Neural cell (in vitro differentiated cells): Measurements from ENCODE around the gene CACNA2D1. TPM values are rescaled to one million over a fixed set of nuclear protein-coding genes. Genes with fewer than 3 reads are reported as not detected.

ENCODE experiments used
- H2AFZ ChIP-seq: fragments of 200-600, 300-800 bp; sonication (generic), shearing (Covaris generic); 2 replicates; pipeline ENCODE4 v1.6.0; 2014; ENCODE audit warnings: low read depth, mild to moderate bottlenecking, antibody characterized with exemption, low read length, moderate library complexity
- H3F3A ChIP-seq: fragments of 200-600 bp; shearing (Covaris generic); 2 replicates; pipeline ENCODE4 v1.6.1; 2016; ENCODE audit warnings: mild to moderate bottlenecking, moderate library complexity, mixed read lengths, antibody characterized with exemption, low read length; ENCODE audit not compliant: insufficient read depth, poor library complexity, severe bottlenecking
- H3K27ac ChIP-seq: fragments of 200-600, 300-800 bp; sonication (generic), shearing (Covaris generic); 2 replicates; pipeline ENCODE4 v1.5.1; 2014; ENCODE audit warnings: mild to moderate bottlenecking, low read length, moderate library complexity
- H3K27me3 ChIP-seq: fragments of 300-800, 200-600 bp; sonication (generic), shearing (Covaris generic); 2 replicates; pipeline ENCODE4 v1.6.0; 2014; ENCODE audit warnings: mild to moderate bottlenecking, low read depth, low read length, moderate library complexity; ENCODE audit not compliant: insufficient read depth
- H3K36me3 ChIP-seq: fragments of 300-800, 200-600 bp; sonication (generic), shearing (Covaris generic); 2 replicates; pipeline ENCODE4 v1.5.1; 2014; ENCODE audit warnings: mild to moderate bottlenecking, antibody characterized with exemption, low read length, moderate library complexity; ENCODE audit not compliant: insufficient read depth
- H3K4me2 ChIP-seq: fragments of 300-800, 200-600 bp; sonication (generic), shearing (Covaris generic); 2 replicates; pipeline ENCODE4 v1.6.0; 2014; ENCODE audit warnings: mild to moderate bottlenecking, low read length
- H3K4me3 ChIP-seq: fragments of 300-800, 200-600 bp; sonication (generic), shearing (Covaris generic); 2 replicates; pipeline ENCODE4 v1.5.1; 2014; ENCODE audit warnings: mild to moderate bottlenecking, low read length, moderate library complexity
- H3K79me2 ChIP-seq: fragments of 200-600 bp; shearing (Covaris generic); replicated peaks from 2 replicates; pipeline ENCODE4 v1.6.0; 2014; ENCODE audit warnings: mild to moderate bottlenecking, low read length, moderate library complexity; ENCODE audit not compliant: insufficient read depth
- H3K9ac ChIP-seq: fragments of 300-800, 200-600 bp; sonication (generic), shearing (Covaris generic); 2 replicates; pipeline ENCODE4 v1.6.1; 2016; ENCODE audit warnings: mild to moderate bottlenecking, low read length, mixed read lengths
- H3K9me2 ChIP-seq: fragments of 200-600 bp; shearing (Covaris generic); 2 replicates; pipeline ENCODE4 v1.6.1; 2016; ENCODE audit warnings: mild to moderate bottlenecking, low read length, mixed read lengths; ENCODE audit not compliant: insufficient read depth
- H3K9me3 ChIP-seq: fragments of 200-600, 300-800 bp; sonication (generic), shearing (Covaris generic); 2 replicates; pipeline ENCODE4 v1.6.1; 2016; ENCODE audit warnings: mild to moderate bottlenecking, mixed run types, low read length, moderate library complexity, mixed read lengths
- H4K20me1 ChIP-seq: fragments of 200-600 bp; shearing (Covaris generic); 2 replicates; pipeline ENCODE4 v1.6.1; 2016; ENCODE audit warnings: mild to moderate bottlenecking, mixed run types; ENCODE audit not compliant: insufficient read depth
- EP300 ChIP-seq: fragments of 450-650 bp; conservative IDR thresholded peaks from 2 replicates; pipeline ENCODE4 v1.6.1; 2014; ENCODE audit warnings: antibody characterized with exemption, mild to moderate bottlenecking, moderate library complexity; ENCODE audit not compliant: poor library complexity, severe bottlenecking
- EZH2 ChIP-seq: fragments of 200-600, 300-800 bp; shearing (Covaris generic), sonication (generic); IDR thresholded peaks from 2 replicates; pipeline ENCODE4 v1.6.1; 2014; ENCODE audit warnings: antibody characterized with exemption, low read length, borderline replicate concordance, mild to moderate bottlenecking; ENCODE audit not compliant: insufficient read depth, poor library complexity, severe bottlenecking
- MXI1 ChIP-seq: fragments of 450-650 bp; conservative IDR thresholded peaks from 2 replicates; pipeline ENCODE4 v1.6.1; 2014; ENCODE audit warnings: antibody characterized with exemption, mild to moderate bottlenecking; ENCODE audit not compliant: poor library complexity, severe bottlenecking
- POLR2AphosphoS5 ChIP-seq: IDR thresholded peaks from 2 replicates; pipeline ENCODE4 v1.6.1; 2012
- RAD21 ChIP-seq: fragments of 450-650 bp; conservative IDR thresholded peaks from 2 replicates; pipeline ENCODE4 v1.6.1; 2014; ENCODE audit warnings: antibody characterized with exemption, mild to moderate bottlenecking, moderate library complexity
- SMC3 ChIP-seq: fragments of 450-650 bp; conservative IDR thresholded peaks from 2 replicates; pipeline ENCODE4 v1.6.1; 2014; ENCODE audit warnings: antibody characterized with exemption, mild to moderate bottlenecking, moderate library complexity; ENCODE audit not compliant: poor library complexity
- TAF1 ChIP-seq: IDR thresholded peaks from 2 replicates; pipeline ENCODE4 v1.6.1; 2012; ENCODE audit warnings: low read depth
- polyA plus RNA-seq: library from polyadenylated mRNA; depleted of rRNA; stranded (reverse); fragments of >200 nt; gene quantifications from 2 replicates; pipeline ENCODE4 v1.2.3, GENCODE V29; 2014
- TF ChIP-seq, protein P1 (sequence below): IDR thresholded peaks from 2 replicates; pipeline ENCODE4 v1.6.1; 2012; ENCODE audit warnings: borderline replicate concordance
- TF ChIP-seq, protein P2 (sequence below): fragments of 450-650 bp; IDR thresholded peaks from 2 replicates; pipeline ENCODE4 v1.5.1; 2014; ENCODE audit warnings: antibody characterized with exemption, mild to moderate bottlenecking, moderate library complexity; ENCODE audit not compliant: poor library complexity, severe bottlenecking

CACNA2D1 gene
- polyA plus RNA-seq, 1 donor from 2014 or later = 7.0 TPM

DNA sequence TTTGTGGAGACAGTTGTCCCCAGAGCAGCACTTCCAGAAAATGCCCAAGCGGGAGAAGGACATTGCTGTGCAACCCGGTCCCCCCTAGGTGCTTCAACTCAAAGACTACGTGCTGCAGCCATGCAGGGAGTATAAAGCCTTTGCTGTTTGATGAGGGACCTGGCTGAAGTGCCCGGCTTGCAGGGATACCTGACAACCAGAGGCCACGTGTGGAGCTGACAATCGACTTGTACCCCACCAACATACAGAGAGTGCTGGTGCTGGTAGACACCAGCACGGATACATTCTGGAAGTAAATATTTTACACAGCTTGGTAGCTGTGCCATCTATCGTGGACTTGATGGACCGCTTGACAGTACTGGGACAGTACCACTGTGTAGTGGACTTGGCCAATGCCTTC is 240.6 kb downstream of the CACNA2D1 start:
- Histone ChIP-seq H3K4me3 (no peak overlapping the region), H3K27me3 (no peaks in the 10 kb centered on the region), H3K9me3 (no peaks in the 10 kb centered on the region), H3K27ac (no peak overlapping the region), H3K9me2 (no peaks in the 10 kb centered on the region), H3K36me3 (no peaks in the 10 kb centered on the region), H3K4me2 (no peak overlapping the region), H3F3A (no peaks in the 10 kb centered on the region), H3K9ac (no peak overlapping the region), H2AFZ (no peak overlapping the region), H4K20me1 (no peaks in the 10 kb centered on the region), H3K79me2 (no peaks in the 10 kb centered on the region)
- TF ChIP-seq EZH2 (no peak), MXI1 (no peak), TAF1 (no peak), RAD21 (no peak), POLR2AphosphoS5 (no peak)
- TF ChIP-seq, protein P1, sequence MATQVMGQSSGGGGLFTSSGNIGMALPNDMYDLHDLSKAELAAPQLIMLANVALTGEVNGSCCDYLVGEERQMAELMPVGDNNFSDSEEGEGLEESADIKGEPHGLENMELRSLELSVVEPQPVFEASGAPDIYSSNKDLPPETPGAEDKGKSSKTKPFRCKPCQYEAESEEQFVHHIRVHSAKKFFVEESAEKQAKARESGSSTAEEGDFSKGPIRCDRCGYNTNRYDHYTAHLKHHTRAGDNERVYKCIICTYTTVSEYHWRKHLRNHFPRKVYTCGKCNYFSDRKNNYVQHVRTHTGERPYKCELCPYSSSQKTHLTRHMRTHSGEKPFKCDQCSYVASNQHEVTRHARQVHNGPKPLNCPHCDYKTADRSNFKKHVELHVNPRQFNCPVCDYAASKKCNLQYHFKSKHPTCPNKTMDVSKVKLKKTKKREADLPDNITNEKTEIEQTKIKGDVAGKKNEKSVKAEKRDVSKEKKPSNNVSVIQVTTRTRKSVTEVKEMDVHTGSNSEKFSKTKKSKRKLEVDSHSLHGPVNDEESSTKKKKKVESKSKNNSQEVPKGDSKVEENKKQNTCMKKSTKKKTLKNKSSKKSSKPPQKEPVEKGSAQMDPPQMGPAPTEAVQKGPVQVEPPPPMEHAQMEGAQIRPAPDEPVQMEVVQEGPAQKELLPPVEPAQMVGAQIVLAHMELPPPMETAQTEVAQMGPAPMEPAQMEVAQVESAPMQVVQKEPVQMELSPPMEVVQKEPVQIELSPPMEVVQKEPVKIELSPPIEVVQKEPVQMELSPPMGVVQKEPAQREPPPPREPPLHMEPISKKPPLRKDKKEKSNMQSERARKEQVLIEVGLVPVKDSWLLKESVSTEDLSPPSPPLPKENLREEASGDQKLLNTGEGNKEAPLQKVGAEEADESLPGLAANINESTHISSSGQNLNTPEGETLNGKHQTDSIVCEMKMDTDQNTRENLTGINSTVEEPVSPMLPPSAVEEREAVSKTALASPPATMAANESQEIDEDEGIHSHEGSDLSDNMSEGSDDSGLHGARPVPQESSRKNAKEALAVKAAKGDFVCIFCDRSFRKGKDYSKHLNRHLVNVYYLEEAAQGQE = no peak
- TF ChIP-seq, protein P2, sequence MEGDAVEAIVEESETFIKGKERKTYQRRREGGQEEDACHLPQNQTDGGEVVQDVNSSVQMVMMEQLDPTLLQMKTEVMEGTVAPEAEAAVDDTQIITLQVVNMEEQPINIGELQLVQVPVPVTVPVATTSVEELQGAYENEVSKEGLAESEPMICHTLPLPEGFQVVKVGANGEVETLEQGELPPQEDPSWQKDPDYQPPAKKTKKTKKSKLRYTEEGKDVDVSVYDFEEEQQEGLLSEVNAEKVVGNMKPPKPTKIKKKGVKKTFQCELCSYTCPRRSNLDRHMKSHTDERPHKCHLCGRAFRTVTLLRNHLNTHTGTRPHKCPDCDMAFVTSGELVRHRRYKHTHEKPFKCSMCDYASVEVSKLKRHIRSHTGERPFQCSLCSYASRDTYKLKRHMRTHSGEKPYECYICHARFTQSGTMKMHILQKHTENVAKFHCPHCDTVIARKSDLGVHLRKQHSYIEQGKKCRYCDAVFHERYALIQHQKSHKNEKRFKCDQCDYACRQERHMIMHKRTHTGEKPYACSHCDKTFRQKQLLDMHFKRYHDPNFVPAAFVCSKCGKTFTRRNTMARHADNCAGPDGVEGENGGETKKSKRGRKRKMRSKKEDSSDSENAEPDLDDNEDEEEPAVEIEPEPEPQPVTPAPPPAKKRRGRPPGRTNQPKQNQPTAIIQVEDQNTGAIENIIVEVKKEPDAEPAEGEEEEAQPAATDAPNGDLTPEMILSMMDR = no peak

GRCh38 chr7:82202107-82202506 is 241.5 kb downstream of the CACNA2D1 start:
- H3K9me2 ChIP-seq = no peaks in the 10 kb centered on the region
- H3K4me2 ChIP-seq = no peak overlapping the region
- no peaks in the 10 kb centered on the region for H3K27me3 ChIP-seq
- H4K20me1 ChIP-seq = no peaks in the 10 kb centered on the region
- H3K4me3 ChIP-seq = no peak overlapping the region
- no peak overlapping the region for H2AFZ ChIP-seq
- no peaks in the 10 kb centered on the region for H3K9me3 ChIP-seq
- TF ChIP-seq RAD21 (no peak), SMC3 (no peak), MXI1 (no peak), EZH2 (no peak), EP300 (no peak), POLR2AphosphoS5 (no peak)
- TF ChIP-seq, protein P2 = no peak
- no peaks in the 10 kb centered on the region for H3K79me2 ChIP-seq
- H3K36me3 ChIP-seq = no peaks in the 10 kb centered on the region
- no peaks in the 10 kb centered on the region for H3F3A ChIP-seq
- H3K9ac ChIP-seq = no peak overlapping the region
- H3K27ac ChIP-seq = no peak overlapping the region
